ENCODE results near the gene TAF1C. TPM values are rescaled to one million over a fixed set of nuclear protein-coding genes. Genes with fewer than 3 reads are reported as not detected.

The TAF1C gene
- total and polyA plus RNA-seq, 2 of the 4 experiments (the other 2 are of a cell fraction) = 7.3 to 35.5 TPM

GRCh38 chr16:84195201-84196093 lies 8.6 kb upstream of the TAF1C start:
- Histone ChIP-seq H3K4me2 (ENCODE audit: low read depth, low read length) (no peak overlapping the region), H4K5ac (ENCODE audit: low read depth, low read length) (no peak overlapping the region), H3K27ac (ENCODE audit: insufficient read depth, low read length) (no peak overlapping the region), H2BK5ac (ENCODE audit: low read depth, low read length, poor library complexity, severe bottlenecking) (no peak overlapping the region), H3K18ac (ENCODE audit: low read depth, low read length) (no peak overlapping the region), H3K4me1 (ENCODE audit: control insufficient read depth, insufficient read depth, low read length) (peaks cover 2% of the 10 kb centered on the region; the same call in 1 of the 2 replicates), H3K23ac (ENCODE audit: low read depth, low read length) (no peak overlapping the region), H3K4ac (ENCODE audit: low read depth, low read length) (no peak overlapping the region), H3K9me1 (ENCODE audit: insufficient read depth, low read length) (no peaks in the 10 kb centered on the region), H3K14ac (replicated peaks; ENCODE audit: low read depth, low read length) (no peak overlapping the region), H3K56ac (ENCODE audit: extremely low read depth, insufficient read depth, low read length) (no peak overlapping the region), H2AFZ (replicated peaks; ENCODE audit: low read length, poor library complexity) (no peak overlapping the region), H4K20me1 (ENCODE audit: insufficient read depth, low read length) (no peaks in the 10 kb centered on the region; the same call in 1 of the 2 replicates), H2BK120ac (ENCODE audit: low read depth, low read length) (no peak overlapping the region), H2AK5ac (ENCODE audit: low read depth, low read length) (no peak overlapping the region), H3K36me3 (ENCODE audit: control insufficient read depth, insufficient read depth, low read length) (no peaks in the 10 kb centered on the region), H3K27me3 (ENCODE audit: control insufficient read depth, insufficient read depth, low read length) (peaks cover 34% of the 10 kb centered on the region), H2BK15ac (ENCODE audit: low read depth, low read length) (no peak overlapping the region), H3K9ac (ENCODE audit: low read depth, low read length) (no peak overlapping the region), H4K91ac (ENCODE audit: insufficient read depth, low read depth, low read length) (no peak overlapping the region), H4K8ac (ENCODE audit: low read depth in 2 of 2, low read length in 2 of 2) (no peak overlapping the region), H3K4me3 (ENCODE audit: insufficient read depth, low read depth, low read length) (no peak overlapping the region), H3K79me1 (ENCODE audit: low read depth in 1 of 2, low read length in 2 of 2) (no peaks in the 10 kb centered on the region), H3K9me3 (ENCODE audit: control insufficient read depth, insufficient read depth, low read length) (no peaks in the 10 kb centered on the region), H2AK9ac (replicated peaks; ENCODE audit: low read depth, low read length, poor library complexity) (no peak overlapping the region), H2BK20ac (ENCODE audit: low read depth, low read length) (no peak overlapping the region)
- intact Hi-C loops (cut with micrococcal nuclease) = no loop called here
- WGBS, 2 experiments (ENCODE audit: extremely low coverage in 2 of 2, insufficient read length in 1 of 2) = 65% methylated on average over 20 of the region's 38 CpGs; no CpG with 5 or more reads in 1 of the 2 experiments
- no peak for DNase-seq
- ATAC-seq (ENCODE audit: low read depth) = no peak
- TF ChIP-seq CTCF (conservative IDR thresholded peaks at IDR 0.05; ENCODE audit: low read depth, low read length) = no peak
- TF ChIP-seq RCOR1 (IDR thresholded peaks at IDR 0.05; ENCODE audit: insufficient replicate concordance, low read length) = no peak
- TF ChIP-seq RAD21 (IDR thresholded peaks at IDR 0.05; ENCODE audit: low read length) = no peak
- TF ChIP-seq RFX5 (IDR thresholded peaks at IDR 0.05; ENCODE audit: low read depth, low read length) = no peak
- TF ChIP-seq POLR2A (IDR thresholded peaks at IDR 0.05; ENCODE audit: low read depth, low read length) = no peak
- in situ Hi-C loops (cut with MboI; ENCODE audit: low sequenced_read_pairs) = no loop called here
- no TSS peak for BruUV-seq (replicated peaks)
- dilution Hi-C loops (cut with HindIII; ENCODE audit: low sequenced_read_pairs, unreplicated experiment) = no loop called here
- POLR2A ChIA-PET (ENCODE audit: unreplicated experiment) = no interaction called here
- CTCF ChIA-PET = interaction anchor here (0.7 to 0.8 kb wide), 2 partner anchors 8 to 150 kb away, joined by 3 read pairs; partner anchors contain the start of gene TAF1C
